RCC 7860 (cell line): ENCODE measurements around the gene SYTL3.
A peak's percentile ranks its signal among the peaks of the same experiment; 100 is the strongest.
"Not testable (repeated sequence)": the region's sequence is repeated elsewhere in the genome, so short reads cannot be mapped to it uniquely, and the experiment has no call there.

Experiments
- DNase-seq: peaks from one replicate; pipeline ENCODE4 v3.0.0-alpha.2; 2015; ENCODE audit warnings: low spot score
- FAIRE-seq: peaks from 2 replicates; lab custom pipeline; 2012; peaks lifted over from hg19 to GRCh38; lab: Jason Lieb, UNC

Gene SYTL3

GRCh38 chr6:158638324-158638854, 11.5 kb upstream of the SYTL3 start:
- no peak for FAIRE-seq
- DNase-seq, result no peak

- no peak for FAIRE-seq
- no peak for DNase-seq
Observed at GRCh38 chr6:158639056-158639455, 10.8 kb upstream of the SYTL3 start.

- DNase-seq, result no peak
- FAIRE-seq, result no peak
Observed at GRCh38 chr6:158640519-158640918, 9.3 kb upstream of the SYTL3 start.

GRCh38 chr6:158642097-158642601, 7.7 kb upstream of the SYTL3 start:
- DNase-seq, result peak; percentile 98

GRCh38 chr6:158643836-158644230, 6.0 kb upstream of the SYTL3 start:
- DNase-seq (no peak), FAIRE-seq (no peak)

More at GRCh38 chr6:158642097-158642601, 7.7 kb upstream of the SYTL3 start:
- peak; percentile 94 for FAIRE-seq

GRCh38 chr6:158644231-158645063, 5.4 kb upstream of the SYTL3 start, which contains the start of gene DYNLT1:
TSS of gene DYNLT1 (minus strand) at chr6:158644743. CDS start at chr6:158644708, 35 bp downstream.
- FAIRE-seq, result peak; percentile 57
- peak; percentile 96 for DNase-seq

- no peak for FAIRE-seq
Observed at GRCh38 chr6:158645064-158646022, 4.5 kb upstream of the SYTL3 start.

GRCh38 chr6:158646023-158646910, 3.6 kb upstream of the SYTL3 start:
- FAIRE-seq, result no peak
- DNase-seq, result peak; percentile 44

More at GRCh38 chr6:158645064-158646022, 4.5 kb upstream of the SYTL3 start:
- DNase-seq, result peak; percentile 68

GRCh38 chr6:158647501-158647900, 2.4 kb upstream of the SYTL3 start:
- DNase-seq, result peak; percentile 84
- no peak for FAIRE-seq

- DNase-seq (peak; percentile 95), FAIRE-seq (peak; percentile 83)
Observed at GRCh38 chr6:158648682-158649131, 1.1 kb upstream of the SYTL3 start.

GRCh38 chr6:158651981-158652737, 2.3 kb downstream of the SYTL3 start:
- not testable (repeated sequence) for FAIRE-seq, DNase-seq

- no peak for DNase-seq
- FAIRE-seq, result no peak
Observed at GRCh38 chr6:158653577-158654354, 3.9 kb downstream of the SYTL3 start.

GRCh38 chr6:158654498-158654897, 4.6 kb downstream of the SYTL3 start:
- FAIRE-seq (peak; percentile 86), DNase-seq (peak; percentile 92)

- FAIRE-seq, result peak; percentile 65
- DNase-seq, result peak; percentile 70
Observed at GRCh38 chr6:158654960-158655489, 5.2 kb downstream of the SYTL3 start.

GRCh38 chr6:158655569-158656450, 6.0 kb downstream of the SYTL3 start:
- peak; percentile 91 for DNase-seq
- FAIRE-seq, result peak; percentile 85

GRCh38 chr6:158656986-158657385, 7.1 kb downstream of the SYTL3 start:
- FAIRE-seq (peak; percentile 97), DNase-seq (peak; percentile 88)

- FAIRE-seq, result no peak
- no peak for DNase-seq
Observed at GRCh38 chr6:158660333-158660754, 10.5 kb downstream of the SYTL3 start.
